NCI-H345 (cell line): ENCODE data around the gene TTC33.
"Not testable (repeated sequence)": the region's sequence is repeated elsewhere in the genome, so short reads cannot be mapped to it uniquely, and the experiment has no call there.

Source experiments
- DNase-seq: peaks from one replicate; lab custom pipeline; 2025; lab: John Stamatoyannopoulos, UW

The TTC33 gene

GRCh38 chr5:40779561-40779960, 23.8 kb upstream of the TTC33 start:
- no peak for DNase-seq

- no peak for DNase-seq
These were observed 22.4 kb upstream of the TTC33 start for GRCh38 chr5:40778133-40778532.

DNA sequence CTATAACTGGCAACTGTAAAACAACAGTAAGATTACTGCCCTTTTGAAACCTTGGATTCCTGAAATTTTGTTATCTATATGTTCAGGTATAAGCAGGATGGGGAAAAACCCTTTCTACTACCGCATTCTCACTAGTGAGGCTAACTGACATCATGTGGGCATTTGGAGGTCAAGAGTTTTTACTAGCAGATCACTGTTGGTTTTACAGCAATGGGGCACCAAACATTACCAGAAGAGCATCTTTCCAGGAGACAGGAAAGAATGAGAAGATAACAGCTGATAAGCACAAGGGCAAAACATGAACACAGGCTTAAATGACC, 20.9 kb upstream of the TTC33 start:
- DNase-seq = no peak

- no peak for DNase-seq
These were observed 20.3 kb upstream of the TTC33 start for GRCh38 chr5:40775846-40776657.

DNA sequence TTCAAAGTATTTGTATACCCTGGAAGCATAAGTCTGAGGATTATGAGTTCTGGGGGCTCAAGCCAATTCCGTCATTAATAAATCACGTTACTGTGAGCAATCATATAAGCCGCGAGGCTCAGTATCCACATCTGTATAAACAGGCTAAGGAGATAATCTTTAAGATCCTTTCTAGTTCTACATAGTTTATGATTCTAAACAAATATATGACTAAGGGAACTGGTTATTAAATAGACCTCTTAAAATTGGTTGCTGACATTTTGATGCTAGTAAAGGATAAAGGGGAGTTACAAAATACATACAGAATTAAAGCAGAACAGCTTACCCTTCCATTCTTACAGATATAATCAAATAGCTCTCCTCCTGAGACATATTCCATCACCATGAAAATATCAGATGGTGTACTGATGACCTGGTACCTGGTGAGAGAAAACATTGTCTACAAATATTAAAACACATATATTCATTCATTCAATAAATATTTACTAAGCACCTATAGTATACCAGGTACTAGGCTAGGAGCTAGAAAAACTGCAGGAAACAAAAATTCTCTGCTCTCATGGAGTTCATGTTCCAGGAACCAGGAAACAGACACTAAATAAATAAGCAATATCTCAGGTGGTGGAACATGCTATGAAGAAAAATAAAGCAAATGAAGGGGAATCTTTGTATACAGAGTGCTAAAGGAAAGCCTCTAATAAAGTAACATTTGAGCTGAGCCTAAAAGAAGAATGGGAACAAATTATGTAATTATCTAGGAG, 19.5 kb upstream of the TTC33 start:
- DNase-seq = no peak

- no peak for DNase-seq
These were observed 18.9 kb upstream of the TTC33 start for GRCh38 chr5:40774623-40775022.

GRCh38 chr5:40770764-40771163, 15.0 kb upstream of the TTC33 start:
- no peak for DNase-seq

DNA sequence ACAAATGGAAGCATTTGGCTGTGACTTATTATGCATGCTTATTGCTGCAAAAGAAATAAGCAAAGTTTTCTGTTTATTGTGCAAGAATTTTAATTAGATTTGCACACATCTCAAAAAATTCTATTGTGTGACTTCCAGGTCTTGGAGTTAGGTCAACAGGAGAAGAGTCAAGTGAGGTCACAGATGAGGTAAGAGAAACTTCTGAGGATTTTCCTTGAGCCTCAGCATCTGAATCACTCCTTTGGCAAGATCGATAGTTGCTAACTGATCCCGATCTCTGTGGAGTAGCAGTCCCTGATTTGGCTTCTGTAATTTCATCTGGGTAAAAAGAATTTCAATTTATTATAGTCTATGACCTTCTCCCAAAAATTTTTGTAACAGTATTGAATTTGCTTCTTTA, 6.9 kb upstream of the TTC33 start:
- no peak for DNase-seq

- DNase-seq = no peak
These were observed 1.6 kb upstream of the TTC33 start for GRCh38 chr5:40757400-40757799.

GRCh38 chr5:40755093-40755406, 711 bp downstream of the TTC33 start:
- peak; percentile 72 for DNase-seq

GRCh38 chr5:40754381-40755092, 1.2 kb downstream of the TTC33 start:
- DNase-seq = no peak

DNA sequence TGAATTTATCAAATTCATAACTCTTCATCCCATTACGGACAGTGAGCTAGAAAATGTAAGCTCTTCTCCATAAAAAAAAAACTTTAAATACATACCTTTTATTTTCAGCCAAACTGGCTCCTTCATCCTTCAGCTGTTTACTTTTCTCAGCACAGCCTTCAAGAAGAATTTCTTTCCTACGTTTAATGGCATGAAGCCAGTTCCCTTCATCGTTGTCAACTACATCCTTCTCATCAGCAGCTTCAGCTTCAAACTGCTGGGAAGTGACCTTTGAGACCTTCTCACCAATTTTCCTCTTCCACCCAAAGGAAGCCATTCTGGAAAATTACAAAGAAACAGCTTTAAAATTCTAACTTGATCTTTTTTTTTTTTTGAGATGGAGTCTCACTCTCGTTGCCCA, 9.1 kb downstream of the TTC33 start:
- DNase-seq = no peak

DNA sequence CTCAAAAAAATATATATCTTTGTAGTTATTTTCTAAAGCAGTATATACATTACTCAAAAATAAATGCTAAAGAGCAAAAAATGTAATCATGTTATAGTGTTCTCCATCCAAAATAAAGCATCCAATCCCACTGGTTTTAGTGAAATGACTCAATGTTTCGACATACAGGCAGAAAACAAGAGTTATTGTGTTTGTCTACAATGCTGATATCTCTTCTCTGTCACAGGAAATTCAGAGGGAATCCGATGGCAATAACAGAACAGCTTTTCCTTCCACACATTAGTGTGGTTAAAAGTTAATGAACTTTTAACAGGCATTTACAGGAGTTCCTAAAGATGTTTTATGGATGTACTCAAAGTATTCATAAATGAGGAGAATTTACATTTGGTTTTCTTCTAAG, 12.0 kb downstream of the TTC33 start:
- DNase-seq = no peak

DNA sequence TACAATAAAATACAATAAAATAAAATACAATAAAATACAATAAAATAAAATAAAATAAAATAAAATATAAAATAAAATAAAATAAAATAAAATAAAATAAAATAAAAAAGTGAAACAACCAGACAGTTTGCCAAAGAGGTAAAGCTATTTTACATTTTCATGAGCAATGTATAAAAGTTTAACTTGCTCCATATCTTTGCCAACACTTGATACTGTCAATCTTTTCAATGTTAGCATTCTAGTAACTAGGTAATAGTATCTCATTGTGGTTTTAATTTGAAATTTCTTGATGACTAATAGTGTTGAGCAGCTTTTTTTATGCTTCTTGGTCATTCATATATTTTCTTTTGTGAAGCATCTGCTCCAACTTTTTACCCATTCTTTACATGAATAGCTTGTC, 17.3 kb downstream of the TTC33 start:
- no peak for DNase-seq

GRCh38 chr5:40736103-40736875, 19.5 kb downstream of the TTC33 start:
- DNase-seq = peak; percentile 1

GRCh38 chr5:40735609-40736008, 20.2 kb downstream of the TTC33 start:
- DNase-seq = no peak

GRCh38 chr5:40734986-40735385, 20.8 kb downstream of the TTC33 start:
- DNase-seq = no peak

- DNase-seq = no peak
These were observed 21.7 kb downstream of the TTC33 start for GRCh38 chr5:40733879-40734563.

DNA sequence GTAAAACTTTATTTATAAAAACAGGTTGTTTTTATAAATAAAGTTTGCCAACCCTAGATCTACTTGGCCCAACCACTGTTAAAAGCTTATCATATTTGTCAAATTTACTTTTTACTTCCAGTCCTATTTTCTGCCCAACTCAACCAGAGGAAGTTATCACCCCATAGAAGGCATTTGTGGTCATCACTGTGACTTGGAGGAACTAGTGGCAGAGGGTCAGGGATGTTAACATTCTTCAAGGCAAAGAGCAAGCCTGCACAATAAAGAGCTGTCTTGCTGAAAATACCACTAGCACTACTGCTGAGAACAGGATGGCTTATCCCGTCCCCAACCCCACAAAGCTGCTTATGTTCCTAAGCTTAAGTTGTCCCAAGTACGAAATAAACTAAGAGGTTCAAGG, 22.3 kb downstream of the TTC33 start:
- DNase-seq = no peak

- DNase-seq = not testable (repeated sequence)
These were observed 33.3 kb downstream of the TTC33 start for GRCh38 chr5:40722497-40722911.

DNA sequence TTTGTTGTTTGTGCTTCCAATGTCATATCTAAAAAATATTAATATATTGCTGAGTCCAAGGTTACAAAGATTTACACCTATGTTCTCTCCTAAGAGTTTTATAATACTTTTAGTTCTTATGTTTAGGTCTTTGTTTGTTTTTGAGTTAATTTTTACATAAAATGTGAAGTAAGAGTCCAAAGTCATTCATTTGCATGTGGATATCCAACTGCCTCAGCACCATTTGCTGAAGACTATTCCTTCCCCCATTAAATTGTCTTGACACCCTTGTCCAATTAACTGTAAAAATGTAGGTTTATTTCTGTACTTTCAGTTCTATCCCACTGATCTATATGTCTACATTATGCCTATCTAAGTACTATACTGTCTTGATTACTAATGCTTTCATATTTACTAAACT, 35.7 kb downstream of the TTC33 start:
- no peak for DNase-seq

GRCh38 chr5:40717281-40717680, 38.5 kb downstream of the TTC33 start:
- no peak for DNase-seq
